ENCODE measurements around the gene CFAP74.

DNA sequence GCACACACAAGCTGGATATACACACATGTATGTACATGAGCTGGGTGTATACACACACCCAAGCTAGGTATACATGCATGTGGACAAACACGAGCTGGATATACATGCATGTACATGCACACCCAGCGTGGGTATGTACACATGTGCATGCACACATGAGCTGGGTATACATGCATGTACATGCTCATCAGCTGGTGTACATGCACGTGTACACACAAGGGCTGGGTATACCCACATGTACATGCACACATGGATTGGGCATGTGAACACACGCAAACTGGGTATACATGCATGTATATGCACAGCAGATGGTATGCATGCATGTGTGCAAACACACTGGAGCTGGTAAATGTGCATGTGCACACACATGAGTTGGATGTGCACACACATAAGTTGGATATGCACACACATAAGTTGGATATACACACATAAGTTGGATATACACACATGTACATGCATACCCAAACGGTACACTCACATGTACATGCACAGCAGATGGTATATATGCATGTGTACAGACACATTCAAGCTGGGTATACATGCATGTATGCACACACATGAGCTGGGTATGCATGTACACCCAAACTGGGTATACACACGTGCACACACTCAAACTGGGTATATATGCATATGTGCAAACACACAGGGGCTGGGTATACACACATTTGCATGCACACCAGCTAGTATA is 105.2 kb downstream of the CFAP74 start:
- TF ChIP-seq, protein P1, sequence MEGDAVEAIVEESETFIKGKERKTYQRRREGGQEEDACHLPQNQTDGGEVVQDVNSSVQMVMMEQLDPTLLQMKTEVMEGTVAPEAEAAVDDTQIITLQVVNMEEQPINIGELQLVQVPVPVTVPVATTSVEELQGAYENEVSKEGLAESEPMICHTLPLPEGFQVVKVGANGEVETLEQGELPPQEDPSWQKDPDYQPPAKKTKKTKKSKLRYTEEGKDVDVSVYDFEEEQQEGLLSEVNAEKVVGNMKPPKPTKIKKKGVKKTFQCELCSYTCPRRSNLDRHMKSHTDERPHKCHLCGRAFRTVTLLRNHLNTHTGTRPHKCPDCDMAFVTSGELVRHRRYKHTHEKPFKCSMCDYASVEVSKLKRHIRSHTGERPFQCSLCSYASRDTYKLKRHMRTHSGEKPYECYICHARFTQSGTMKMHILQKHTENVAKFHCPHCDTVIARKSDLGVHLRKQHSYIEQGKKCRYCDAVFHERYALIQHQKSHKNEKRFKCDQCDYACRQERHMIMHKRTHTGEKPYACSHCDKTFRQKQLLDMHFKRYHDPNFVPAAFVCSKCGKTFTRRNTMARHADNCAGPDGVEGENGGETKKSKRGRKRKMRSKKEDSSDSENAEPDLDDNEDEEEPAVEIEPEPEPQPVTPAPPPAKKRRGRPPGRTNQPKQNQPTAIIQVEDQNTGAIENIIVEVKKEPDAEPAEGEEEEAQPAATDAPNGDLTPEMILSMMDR (IDR thresholded peaks at IDR 0.05), result no peak
- TF ChIP-seq POLR2A (IDR thresholded peaks at IDR 0.05), result no peak

All from heart left ventricle (tissue), 13 donors.